GM21526 (cell line): ENCODE results near the gene PRCP.

Source experiments
- ATAC-seq: cut with Tn5 transposase; IDR thresholded peaks from one replicate; pipeline ENCODE4 v1.9.1; 2021; ENCODE audit warnings: moderate library complexity; ENCODE audit not compliant: unreplicated experiment, low FRiP score

PRCP gene

GRCh38 chr11:82837650-82838049 is 62.6 kb downstream of the PRCP start:
- no peak for ATAC-seq

DNA sequence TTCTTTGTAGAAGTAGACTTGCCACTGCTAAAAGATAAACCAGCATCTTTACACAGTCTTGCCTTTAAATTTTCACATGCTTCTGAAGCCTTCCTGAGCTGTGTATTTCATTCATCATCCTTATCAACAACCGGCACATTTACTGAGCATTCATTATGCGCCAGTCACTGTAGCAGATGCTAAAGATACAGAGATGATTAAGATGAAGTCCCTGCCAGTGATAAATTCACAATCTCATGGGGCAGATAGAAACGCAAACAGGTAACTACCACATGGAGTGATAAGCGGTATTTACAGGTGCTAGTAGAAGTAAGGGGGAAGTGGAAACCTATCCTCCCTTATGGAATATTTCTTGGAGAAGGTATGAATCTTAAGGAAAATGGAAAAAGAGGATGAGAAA is 67.2 kb downstream of the PRCP start:
- no peak for ATAC-seq

GRCh38 chr11:82831364-82831763 is 68.9 kb downstream of the PRCP start:
- no peak for ATAC-seq

DNA sequence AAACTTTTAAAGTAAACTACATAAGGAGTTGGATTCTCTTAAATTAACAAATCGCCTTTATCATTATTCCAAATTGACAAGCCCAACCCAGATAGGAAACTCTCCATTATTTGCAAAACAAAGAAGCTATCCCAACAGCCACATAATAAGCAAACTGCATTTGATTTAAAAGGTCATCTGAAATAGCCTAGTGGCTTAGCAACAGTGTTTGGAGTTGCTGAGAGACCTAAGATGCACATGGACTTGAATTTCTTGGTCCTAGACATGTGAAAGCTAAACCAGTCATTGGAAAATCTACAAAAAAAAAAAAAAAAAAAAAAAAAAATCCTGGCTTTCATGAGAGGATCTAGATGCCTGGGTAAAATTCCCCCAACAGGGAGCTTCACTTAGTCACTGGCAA is 69.5 kb downstream of the PRCP start:
- ATAC-seq = no peak

DNA sequence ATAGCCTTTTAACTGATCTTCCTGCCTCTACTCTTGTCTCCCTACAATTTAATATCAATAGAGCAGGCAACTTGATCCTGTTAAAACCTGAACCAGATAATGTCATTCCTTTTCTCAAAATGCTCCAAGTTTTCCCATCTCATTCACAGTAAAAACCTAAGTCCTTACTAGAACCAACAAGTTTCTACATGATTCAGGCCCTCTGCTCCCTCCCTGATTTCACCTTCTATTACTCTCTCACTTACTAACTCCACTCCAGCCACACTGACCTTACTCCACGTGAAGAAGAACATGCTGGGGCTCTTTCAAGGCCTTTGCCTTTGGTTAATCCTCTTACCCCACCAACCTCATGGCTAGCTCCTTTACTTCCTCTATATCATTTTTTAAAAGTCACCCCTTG is 71.1 kb downstream of the PRCP start:
- ATAC-seq = no peak

GRCh38 chr11:82828472-82828871 is 71.8 kb downstream of the PRCP start:
- no peak for ATAC-seq

GRCh38 chr11:82826526-82826925 is 73.7 kb downstream of the PRCP start:
- no peak for ATAC-seq

- ATAC-seq = no peak
Observed at GRCh38 chr11:82823647-82824619, 76.3 kb downstream of the PRCP start.

- no peak for ATAC-seq
Observed at GRCh38 chr11:82818409-82819043, 81.7 kb downstream of the PRCP start.

GRCh38 chr11:82815406-82815805 is 84.8 kb downstream of the PRCP start:
- ATAC-seq = no peak

DNA sequence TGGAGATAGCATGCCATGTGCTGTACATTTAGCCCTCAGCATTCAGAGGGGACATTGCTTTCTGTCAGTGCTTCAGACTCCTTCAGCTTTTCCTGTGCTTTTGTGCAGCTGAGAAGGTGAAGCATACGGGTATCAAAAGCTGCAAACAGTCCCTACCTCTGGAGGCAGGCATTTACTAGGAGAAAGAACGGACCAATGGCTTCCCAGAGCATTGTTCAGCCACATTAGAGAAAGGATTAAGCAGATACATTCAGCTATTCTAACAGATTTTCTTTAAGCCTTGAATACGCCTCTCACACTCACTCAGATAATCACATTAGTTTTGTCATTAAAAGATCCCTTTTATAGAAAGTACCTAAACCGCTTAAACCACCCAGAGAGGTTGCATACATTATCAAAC is 85.9 kb downstream of the PRCP start:
- no peak for ATAC-seq

DNA sequence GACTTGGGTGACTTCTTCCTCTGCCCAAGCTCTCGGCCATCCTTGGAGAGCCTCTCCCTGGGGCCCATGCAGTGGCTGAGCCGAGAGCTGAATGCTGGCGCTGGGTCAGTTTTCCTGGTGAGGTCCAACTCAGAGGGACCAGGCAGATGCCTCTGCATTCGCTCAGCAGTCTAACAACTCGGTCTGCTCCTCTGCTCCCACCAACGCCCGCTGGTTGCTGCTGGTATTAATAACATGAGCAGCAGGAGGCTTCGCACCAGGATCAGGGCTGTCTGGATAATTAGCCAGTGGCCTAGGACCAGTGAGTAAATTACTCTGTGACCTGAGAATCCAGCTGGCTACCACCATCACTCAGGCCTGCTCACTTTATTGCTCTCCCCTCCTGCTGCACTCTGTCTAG is 88.9 kb downstream of the PRCP start:
- no peak for ATAC-seq

DNA sequence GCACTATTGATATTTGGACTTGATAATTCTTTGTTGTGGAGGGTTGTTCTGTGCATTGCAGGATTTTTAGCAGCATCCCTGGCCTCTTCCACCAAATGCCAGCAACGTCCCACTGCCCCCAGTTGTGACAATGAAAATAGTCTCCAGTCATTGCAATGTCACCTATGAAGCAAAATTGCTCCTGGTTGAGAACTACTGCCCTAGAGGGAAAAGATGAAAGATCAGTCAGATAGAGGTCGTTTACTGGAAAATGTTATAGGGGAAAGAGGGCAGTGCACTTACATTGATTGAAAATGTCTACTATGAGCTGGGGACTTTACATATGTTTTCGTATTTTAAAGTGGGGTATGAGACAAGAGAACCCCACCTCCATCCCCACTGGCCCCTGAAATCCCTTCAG is 89.5 kb downstream of the PRCP start:
- no peak for ATAC-seq

- ATAC-seq = no peak
Observed at GRCh38 chr11:82810326-82810725, 89.9 kb downstream of the PRCP start.

GRCh38 chr11:82807646-82808045 is 92.6 kb downstream of the PRCP start:
- ATAC-seq = no peak

DNA sequence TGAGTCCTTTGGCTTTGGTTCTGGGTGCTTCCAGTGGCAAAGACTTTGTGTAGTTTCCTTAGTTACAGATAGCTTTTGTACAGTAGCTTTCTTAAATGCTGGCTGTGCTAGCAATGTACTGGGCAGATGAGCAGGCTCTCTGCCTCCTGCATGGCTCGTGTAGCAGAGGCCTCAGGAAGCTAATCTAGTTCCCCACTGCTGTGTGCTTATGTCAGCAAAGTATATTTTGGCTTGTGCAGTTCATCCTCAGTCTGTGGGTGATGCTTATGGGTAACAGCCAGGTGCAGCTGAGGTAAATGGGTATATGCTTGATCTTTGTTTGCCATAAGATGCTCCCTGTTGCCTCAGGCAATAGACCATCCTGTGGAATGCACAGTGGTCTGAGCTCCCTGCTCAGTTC is 97.5 kb downstream of the PRCP start:
- ATAC-seq = no peak

DNA sequence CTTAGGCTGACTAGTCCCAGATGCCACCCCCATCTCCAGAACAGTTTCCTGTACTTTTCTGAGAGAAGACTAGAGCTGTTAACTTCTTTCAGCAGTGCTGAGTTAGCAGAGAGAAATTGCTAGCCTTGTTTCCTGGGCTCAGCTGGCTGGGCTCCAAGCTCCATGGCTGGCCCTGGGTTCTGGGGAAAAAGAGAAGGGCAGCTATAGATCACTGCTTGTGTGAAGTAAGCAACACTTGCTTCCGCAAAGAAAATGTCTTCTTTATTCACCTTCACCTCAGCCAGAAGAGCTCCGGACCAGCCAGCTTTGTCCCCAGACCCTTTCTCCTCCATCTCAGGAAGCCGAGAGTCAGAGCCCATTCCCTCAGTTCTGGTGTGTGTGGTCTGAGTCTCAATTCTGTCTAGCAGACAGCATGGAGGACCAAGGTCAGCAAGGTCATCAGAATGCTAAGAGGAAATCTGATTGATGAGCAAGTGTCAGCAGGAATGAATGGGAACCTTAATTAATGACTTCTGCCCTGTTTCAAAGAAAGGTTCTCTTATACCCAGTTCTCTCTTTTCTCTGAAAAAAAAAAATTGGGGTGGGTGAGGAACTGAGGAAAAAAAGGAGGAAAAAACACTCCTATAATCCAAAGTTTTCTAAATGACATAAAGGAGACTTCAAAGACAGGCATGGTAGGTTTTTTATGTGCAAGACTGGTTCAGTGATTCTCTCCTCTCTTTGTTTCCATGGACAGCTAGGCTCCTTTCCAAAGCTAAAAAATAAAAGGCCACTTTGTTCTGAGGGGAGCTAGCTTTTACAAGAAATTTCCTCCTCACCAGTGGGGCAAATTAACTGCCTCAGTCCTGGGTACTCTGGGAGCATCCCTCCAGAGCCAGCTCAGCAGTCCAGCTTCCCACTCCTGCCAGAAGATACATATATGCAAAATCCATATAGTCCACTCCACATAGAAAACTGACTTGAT is 103.0 kb downstream of the PRCP start:
- ATAC-seq = no peak

- no peak for ATAC-seq
Observed at GRCh38 chr11:82794490-82794889, 105.7 kb downstream of the PRCP start.

DNA sequence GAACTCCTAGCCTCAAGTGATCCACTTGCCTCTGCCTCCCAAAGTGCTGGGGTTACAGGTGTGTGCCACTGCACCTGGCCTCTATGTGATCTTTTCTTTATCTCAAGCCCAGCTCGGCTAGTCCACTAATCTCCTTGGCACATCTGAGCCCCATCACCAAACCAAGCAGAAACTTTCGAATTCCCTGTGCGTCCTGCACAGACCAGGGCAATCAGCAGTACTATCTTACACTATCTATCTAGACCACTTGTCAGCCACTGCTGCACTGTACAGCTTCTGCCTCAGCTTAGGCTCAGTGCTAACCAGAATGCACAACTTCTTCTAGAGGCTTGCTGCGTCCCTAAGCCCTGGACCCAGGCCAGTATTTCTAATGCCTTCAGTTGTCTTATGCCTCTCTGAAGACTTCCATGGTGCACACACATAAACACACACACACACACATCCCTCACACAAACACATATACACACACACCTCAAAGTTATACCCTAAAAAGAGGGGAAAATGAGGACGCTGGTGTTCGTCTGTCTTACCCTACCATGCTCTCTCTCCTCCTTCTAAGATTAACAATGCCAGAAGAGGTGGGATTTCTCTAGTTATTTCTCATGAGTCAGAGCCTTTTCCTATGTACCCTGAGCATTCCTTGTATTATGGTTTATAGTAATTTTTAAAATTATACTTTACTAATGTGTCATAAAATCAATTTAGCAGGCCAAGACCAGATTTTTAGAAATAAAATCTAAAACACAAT is 107.2 kb downstream of the PRCP start:
- no peak for ATAC-seq

DNA sequence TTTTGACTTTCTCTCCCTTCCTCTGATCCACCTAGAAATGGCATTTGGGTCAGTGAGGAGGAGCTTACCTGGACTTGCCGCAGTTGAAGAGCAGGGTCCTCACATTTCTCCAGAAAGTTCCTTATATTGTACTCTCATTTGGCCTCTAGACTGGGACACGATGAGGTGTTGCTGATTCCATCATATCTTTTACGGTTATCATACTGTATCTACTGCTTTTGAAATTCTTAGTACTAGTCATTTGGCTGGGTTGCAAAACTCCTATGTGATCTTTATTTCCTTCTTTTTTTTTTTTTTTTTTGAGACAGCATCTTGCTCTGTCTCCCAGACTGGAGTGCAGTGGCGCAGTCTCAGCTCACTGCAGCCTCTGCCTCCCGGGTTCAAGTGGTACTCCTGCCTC is 107.9 kb downstream of the PRCP start:
- no peak for ATAC-seq
